ENCODE measurements around the gene GRK5.

The GRK5 gene

GRCh38 chr10:119391440-119392251 is 184.3 kb downstream of the GRK5 start:
- no peak for DNase-seq

- no peak for DNase-seq
These were observed 185.6 kb downstream of the GRK5 start for GRCh38 chr10:119393019-119393418.

GRCh38 chr10:119393421-119393820 is 186.1 kb downstream of the GRK5 start:
- DNase-seq, result no peak

- no peak for DNase-seq
These were observed 186.5 kb downstream of the GRK5 start for GRCh38 chr10:119393845-119394244.

- DNase-seq, result no peak
These were observed 187.4 kb downstream of the GRK5 start for GRCh38 chr10:119394657-119395279.

GRCh38 chr10:119395280-119396007 is 188.1 kb downstream of the GRK5 start:
- DNase-seq, result no peak

GRCh38 chr10:119396008-119396708 is 188.8 kb downstream of the GRK5 start:
- DNase-seq, result no peak

- DNase-seq, result no peak
These were observed 189.3 kb downstream of the GRK5 start for GRCh38 chr10:119396709-119397071.

GRCh38 chr10:119397416-119397815 is 190.0 kb downstream of the GRK5 start:
- no peak for DNase-seq

GRCh38 chr10:119398996-119399395 is 191.6 kb downstream of the GRK5 start:
- DNase-seq, result no peak

GRCh38 chr10:119399466-119399865 is 192.1 kb downstream of the GRK5 start:
- no peak for DNase-seq

GRCh38 chr10:119401671-119402395 is 194.5 kb downstream of the GRK5 start:
- no peak for DNase-seq

GRCh38 chr10:119403921-119404320 is 196.6 kb downstream of the GRK5 start:
- DNase-seq, result no peak

GRCh38 chr10:119404719-119405519 is 197.5 kb downstream of the GRK5 start:
- DNase-seq, result no peak

GRCh38 chr10:119405520-119405807 is 198.1 kb downstream of the GRK5 start:
- DNase-seq, result no peak

GRCh38 chr10:119406137-119406536 is 198.8 kb downstream of the GRK5 start:
- DNase-seq, result no peak

- no peak for DNase-seq
These were observed 199.4 kb downstream of the GRK5 start for GRCh38 chr10:119406601-119407253.

- no peak for DNase-seq
These were observed 199.9 kb downstream of the GRK5 start for GRCh38 chr10:119407254-119407777.

GRCh38 chr10:119408072-119408471 is 200.7 kb downstream of the GRK5 start:
- DNase-seq, result no peak

GRCh38 chr10:119408969-119409371 is 201.6 kb downstream of the GRK5 start:
- no peak for DNase-seq

- no peak for DNase-seq
These were observed 202.0 kb downstream of the GRK5 start for GRCh38 chr10:119409385-119409784.
